ENCODE results near the gene ZFAND3.

The ZFAND3 gene

GRCh38 chr6:37897818-37898515 is 78.4 kb downstream of the ZFAND3 start:
- no peak for DNase-seq

GRCh38 chr6:37903351-37904340 is 84.1 kb downstream of the ZFAND3 start:
- DNase-seq = no peak

- no peak for DNase-seq
These were observed 85.1 kb downstream of the ZFAND3 start for GRCh38 chr6:37904590-37904989.

- no peak for DNase-seq
These were observed 86.6 kb downstream of the ZFAND3 start for GRCh38 chr6:37906121-37906520.

- no peak for DNase-seq
These were observed 91.5 kb downstream of the ZFAND3 start for GRCh38 chr6:37910998-37911397.

- peak; percentile 5 for DNase-seq
These were observed 93.7 kb downstream of the ZFAND3 start for GRCh38 chr6:37913210-37913609.

GRCh38 chr6:37915463-37915862 is 95.9 kb downstream of the ZFAND3 start:
- DNase-seq = no peak

GRCh38 chr6:37916149-37916548 is 96.6 kb downstream of the ZFAND3 start:
- DNase-seq = no peak

- DNase-seq = no peak
These were observed 97.1 kb downstream of the ZFAND3 start for GRCh38 chr6:37916675-37917074.

- DNase-seq = no peak
These were observed 98.0 kb downstream of the ZFAND3 start for GRCh38 chr6:37917566-37917965.

GRCh38 chr6:37919417-37920157 is 100.1 kb downstream of the ZFAND3 start:
- DNase-seq = no peak

- DNase-seq = no peak
These were observed 101.1 kb downstream of the ZFAND3 start for GRCh38 chr6:37920667-37921066.

GRCh38 chr6:37922563-37922962 is 103.0 kb downstream of the ZFAND3 start:
- DNase-seq = no peak

- no peak for DNase-seq
These were observed 104.0 kb downstream of the ZFAND3 start for GRCh38 chr6:37923514-37923913.

GRCh38 chr6:37926661-37927060 is 107.1 kb downstream of the ZFAND3 start:
- no peak for DNase-seq

GRCh38 chr6:37928217-37928616 is 108.7 kb downstream of the ZFAND3 start:
- no peak for DNase-seq

GRCh38 chr6:37930288-37930971 is 110.9 kb downstream of the ZFAND3 start:
- no peak for DNase-seq

GRCh38 chr6:37931066-37931465 is 111.5 kb downstream of the ZFAND3 start:
- DNase-seq = no peak

- no peak for DNase-seq
These were observed 114.7 kb downstream of the ZFAND3 start for GRCh38 chr6:37934276-37934675.

- DNase-seq = no peak
These were observed 116.6 kb downstream of the ZFAND3 start for GRCh38 chr6:37936150-37936549.

GRCh38 chr6:37936906-37937305 is 117.4 kb downstream of the ZFAND3 start:
- peak; percentile 40 for DNase-seq

- no peak for DNase-seq
These were observed 119.4 kb downstream of the ZFAND3 start for GRCh38 chr6:37938909-37939308.

Data from activated CD4-positive, alpha-beta T cell treated with anti-CD3 and anti-CD28 coated beads, Interleukin-10, Interleukin-2, amounts not matched to agents 100 ng/mL and 50 ng/mL, durations not matched to agents 16 hours and 8 hours (primary cell).